WERI-Rb-1 (cell line): ENCODE measurements around the gene REXO1.

Experiments used
- DNase-seq: peaks from one replicate; pipeline ENCODE4 v3.0.0-alpha.2; 2020
- H3K27ac ChIP-seq: fragments of 250-450 bp; sonication (Bioruptor Pico); 2 replicates; pipeline ENCODE4 v1.5.1; 2020; ENCODE audit warnings: mild to moderate bottlenecking, moderate library complexity
- H3K27me3 ChIP-seq: fragments of 250-450 bp; sonication (Bioruptor Pico); 2 replicates; pipeline ENCODE4 v1.5.1; 2021; ENCODE audit warnings: mild to moderate bottlenecking, low read depth, moderate library complexity; ENCODE audit not compliant: insufficient read depth, severe bottlenecking
- H3K36me3 ChIP-seq: fragments of 250-450 bp; sonication (Bioruptor Pico); 2 replicates; pipeline ENCODE4 v1.5.1; 2020; ENCODE audit warnings: mild to moderate bottlenecking, moderate library complexity
- H3K4me3 ChIP-seq: 2 replicates; pipeline ENCODE4 v1.5.1; 2011; ENCODE audit warnings: low read depth, mild to moderate bottlenecking, control low read depth, low read length
- H3K9me3 ChIP-seq: fragments of 250-450 bp; sonication (Bioruptor Pico); 2 replicates; pipeline ENCODE4 v1.5.1; 2021; ENCODE audit warnings: mild to moderate bottlenecking, moderate library complexity; ENCODE audit not compliant: severe bottlenecking
- CTCF ChIP-seq: IDR thresholded peaks from 2 replicates; pipeline ENCODE4 v1.5.1; 2011; ENCODE audit warnings: low read depth, mild to moderate bottlenecking, control low read depth, inconsistent platforms, low read length

REXO1 gene

GRCh38 chr19:1819341-1820255 is 28.7 kb downstream of the REXO1 start:
- no peak for DNase-seq
- no peaks in the 10 kb centered on the region for H3K9me3 ChIP-seq
- peaks cover 82% of the 10 kb centered on the region for H3K36me3 ChIP-seq
- H3K4me3 ChIP-seq = no peak overlapping the region
- H3K27ac ChIP-seq = no peak overlapping the region
- no peaks in the 10 kb centered on the region for H3K27me3 ChIP-seq
- TF ChIP-seq CTCF = no peak

GRCh38 chr19:1818549-1819195 is 29.6 kb downstream of the REXO1 start:
- Histone ChIP-seq H3K9me3 (no peaks in the 10 kb centered on the region), H3K27me3 (no peaks in the 10 kb centered on the region), H3K27ac (no peak overlapping the region), H3K4me3 (no peak overlapping the region), H3K36me3 (peaks cover 73% of the 10 kb centered on the region)
- DNase-seq = no peak
- TF ChIP-seq CTCF = no peak

GRCh38 chr19:1817553-1818179 is 30.6 kb downstream of the REXO1 start:
- Histone ChIP-seq H3K36me3 (peaks cover 63% of the 10 kb centered on the region), H3K27ac (no peak overlapping the region), H3K9me3 (no peaks in the 10 kb centered on the region), H3K4me3 (no peak overlapping the region), H3K27me3 (no peaks in the 10 kb centered on the region)
- DNase-seq = no peak
- no peak for TF ChIP-seq CTCF

- no peak for TF ChIP-seq CTCF
Measured at GRCh38 chr19:1816530-1817298, 31.6 kb downstream of the REXO1 start.

GRCh38 chr19:1815605-1816529 is 32.4 kb downstream of the REXO1 start:
- H3K4me3 ChIP-seq = no peak overlapping the region

More at GRCh38 chr19:1816530-1817298, 31.6 kb downstream of the REXO1 start:
- Histone ChIP-seq H3K27me3 (no peaks in the 10 kb centered on the region), H3K36me3 (peaks cover 53% of the 10 kb centered on the region), H3K27ac (no peak overlapping the region), H3K4me3 (no peak overlapping the region), H3K9me3 (no peaks in the 10 kb centered on the region)
- DNase-seq = no peak

More at GRCh38 chr19:1815605-1816529, 32.4 kb downstream of the REXO1 start:
- DNase-seq = no peak
- no peaks in the 10 kb centered on the region for H3K27me3 ChIP-seq
- H3K36me3 ChIP-seq = peaks cover 52% of the 10 kb centered on the region
- no peak overlapping the region for H3K27ac ChIP-seq
- no peaks in the 10 kb centered on the region for H3K9me3 ChIP-seq
- TF ChIP-seq CTCF = no peak
